ENCODE measurements around the gene ZNF516.
A peak's percentile ranks its signal among the peaks of the same experiment; 100 is the strongest.

ZNF516 gene

DNA sequence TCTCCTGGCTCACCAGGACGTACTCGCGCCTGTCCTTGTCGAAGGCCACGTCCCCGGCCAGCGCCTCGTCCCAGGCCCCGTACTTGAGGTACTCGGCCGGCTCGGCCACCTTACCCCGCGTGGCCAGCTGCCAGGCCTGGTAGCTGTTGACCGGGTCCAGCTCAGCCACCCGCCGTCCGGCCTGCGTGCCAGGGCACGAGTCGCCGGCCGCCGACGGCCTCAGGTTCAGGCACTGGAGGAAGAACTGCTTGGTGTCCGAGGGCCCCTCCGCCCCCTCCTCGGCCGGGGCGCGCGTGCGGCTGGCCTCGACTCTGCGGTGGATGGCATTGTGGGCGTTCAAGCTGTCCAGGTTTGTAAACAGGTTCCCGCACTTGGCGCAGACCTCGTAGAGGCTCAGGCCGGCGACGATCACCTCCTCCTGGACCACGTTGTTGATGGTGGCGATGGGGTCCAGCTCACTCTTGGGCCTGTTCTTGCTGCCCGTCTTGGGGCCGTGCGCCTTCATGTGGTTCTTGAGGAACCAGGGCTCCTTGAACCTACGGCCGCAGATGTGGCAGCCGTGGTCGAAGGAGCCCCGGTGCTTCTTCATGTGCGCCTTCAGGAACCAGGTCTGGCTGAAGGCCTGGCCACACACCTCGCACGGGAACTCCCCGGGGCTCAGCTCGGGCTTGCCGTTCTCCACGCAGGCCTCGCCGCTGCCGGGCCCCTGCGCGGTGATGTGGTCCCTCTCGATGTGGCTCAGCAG, 53.2 kb downstream of the ZNF516 start:
- peak; percentile 43 for DNase-seq (ENCODE audit: low spot score)

DNA sequence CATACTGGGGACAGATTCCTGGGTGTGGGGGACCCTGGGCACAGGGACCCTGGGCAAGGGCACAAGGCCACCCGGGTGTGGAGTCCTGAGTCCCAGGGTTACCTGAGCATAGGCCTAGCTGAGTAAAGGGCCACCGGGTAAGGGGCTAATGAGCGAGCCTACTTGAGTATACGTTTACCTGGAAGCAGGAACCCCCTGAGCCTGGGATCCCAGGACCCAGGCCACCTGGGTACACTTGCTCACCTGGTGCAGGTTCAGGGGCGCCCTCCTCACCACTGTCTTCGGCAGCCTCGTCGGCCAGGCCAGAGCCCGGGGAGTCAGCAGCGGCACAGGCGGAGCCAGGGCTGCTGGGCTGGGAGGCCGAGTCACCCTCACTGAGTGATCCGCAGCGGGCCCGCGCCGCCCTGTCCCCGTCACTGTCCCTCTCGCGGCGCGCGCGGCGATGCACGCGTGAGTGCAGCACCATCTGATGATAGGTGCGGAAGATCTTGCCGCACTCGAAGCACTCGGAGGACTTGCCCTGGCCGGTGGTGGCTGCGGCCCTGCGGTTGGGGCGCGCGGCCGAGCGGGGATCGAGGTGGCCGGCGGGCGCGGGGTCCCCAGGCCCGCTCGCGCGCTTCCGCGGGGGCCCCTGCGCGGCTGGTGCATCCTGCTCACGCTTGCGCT, 53.9 kb downstream of the ZNF516 start:
- peak; percentile 38 for DNase-seq (ENCODE audit: low spot score)

DNA sequence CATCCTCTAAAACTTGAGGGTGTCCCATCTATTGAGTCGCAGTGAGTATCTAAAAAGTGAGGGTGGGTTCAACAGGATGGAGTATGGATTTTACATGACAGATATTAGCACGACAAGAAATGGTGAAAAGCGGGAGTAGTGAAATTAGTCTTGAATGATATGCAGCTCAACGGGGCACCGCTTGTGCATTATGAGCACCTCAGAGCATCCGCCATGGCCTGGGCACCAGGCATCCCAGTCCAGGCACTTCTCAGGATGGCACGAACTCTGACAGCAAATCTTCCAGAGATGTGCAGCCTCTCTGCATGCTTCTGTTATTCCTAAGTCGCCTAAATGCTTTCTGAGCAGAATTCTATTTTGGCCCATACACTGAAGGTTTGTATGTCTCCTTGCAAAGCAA, 57.1 kb downstream of the ZNF516 start:
- DNase-seq (ENCODE audit: low spot score) = no peak

DNA sequence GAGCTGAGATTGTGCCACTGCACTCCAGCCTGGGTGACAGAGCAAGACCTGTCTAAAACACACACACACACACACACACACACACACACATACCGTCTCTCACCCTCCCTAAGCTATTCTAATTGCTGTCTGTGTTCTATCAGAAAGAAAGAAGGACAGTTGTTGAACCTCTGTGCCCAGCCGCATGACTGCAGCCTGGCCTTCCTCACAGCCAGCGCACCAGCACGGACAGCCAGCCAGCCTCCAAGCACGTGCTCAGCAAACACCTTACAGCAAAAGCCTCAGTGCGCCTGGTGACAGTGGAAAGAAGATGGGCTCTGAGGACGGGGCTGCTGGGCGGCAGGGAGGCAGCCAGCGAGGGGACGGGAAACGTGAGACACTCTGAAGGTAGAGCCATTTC, 58.0 kb downstream of the ZNF516 start:
- DNase-seq (ENCODE audit: low spot score) = peak; percentile 39

DNA sequence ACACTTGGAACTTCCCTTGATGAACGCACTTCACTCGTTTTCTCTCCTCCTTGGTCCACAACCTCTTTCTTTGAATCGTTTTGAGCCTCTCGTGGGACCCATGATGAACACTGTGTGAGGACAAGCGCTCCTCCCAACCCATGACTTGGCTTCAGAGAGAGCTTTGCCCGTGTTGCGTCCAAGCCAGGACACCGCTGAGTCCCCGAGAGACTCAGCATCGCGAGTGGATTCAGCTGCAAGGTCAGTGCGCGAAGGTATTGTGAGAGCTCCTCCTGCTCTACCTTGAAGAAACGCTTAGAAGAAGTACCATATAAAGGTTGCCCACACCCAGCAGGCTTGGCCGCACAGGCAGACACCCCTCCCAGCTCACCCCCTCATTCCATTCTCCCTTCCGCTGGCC, 58.7 kb downstream of the ZNF516 start:
- DNase-seq (ENCODE audit: low spot score) = no peak

DNA sequence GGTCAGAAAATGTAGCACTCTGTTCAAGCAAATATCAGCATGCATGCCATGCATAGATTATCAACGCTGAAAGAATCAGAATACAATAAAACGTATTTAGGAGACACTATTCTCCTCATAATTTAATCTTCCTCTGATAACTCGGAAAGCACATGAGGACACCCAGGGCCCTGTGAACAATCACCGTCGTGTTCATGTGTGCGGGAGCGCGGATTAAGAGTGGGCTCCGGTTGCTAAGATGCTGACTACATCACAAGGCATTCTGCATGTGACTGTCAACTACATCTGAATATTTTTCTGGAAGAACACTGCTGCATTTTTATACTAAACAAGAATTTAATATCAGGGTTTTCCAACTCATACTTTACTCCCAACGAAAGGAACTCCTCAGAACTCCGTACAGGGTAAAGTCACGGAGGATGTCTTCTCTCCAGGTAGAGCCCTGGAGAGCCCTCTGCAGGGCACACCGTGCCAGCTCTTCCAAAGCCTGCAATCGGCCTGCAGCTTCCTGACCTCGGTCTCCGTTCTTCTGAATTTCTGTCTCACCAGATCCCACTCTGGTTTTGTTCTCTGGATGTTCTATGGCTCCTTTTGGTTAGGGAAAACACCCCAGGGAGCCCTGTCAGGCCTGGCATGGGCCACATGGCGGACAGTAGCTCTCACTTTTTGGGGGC, 59.6 kb downstream of the ZNF516 start:
- peak; percentile 57 for DNase-seq (ENCODE audit: low spot score)

DNA sequence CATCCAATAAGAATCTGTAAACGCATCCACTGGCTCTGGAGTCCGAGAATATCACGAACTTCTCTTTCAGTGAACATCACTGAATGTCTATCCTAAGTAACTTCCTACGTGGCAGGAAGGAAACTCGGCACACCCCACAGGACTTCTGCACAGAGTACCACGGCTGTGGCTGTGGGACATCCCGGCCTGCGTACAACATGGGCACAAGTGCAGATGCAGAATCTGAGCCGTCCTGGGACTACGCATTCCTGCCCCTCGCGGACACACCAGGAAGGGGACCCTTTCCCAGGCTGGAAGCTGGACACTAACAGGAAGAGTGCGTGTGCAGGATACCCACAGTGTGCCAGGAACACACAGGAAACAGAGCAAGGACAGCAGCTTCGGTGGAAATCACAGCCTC, 60.6 kb downstream of the ZNF516 start:
- no peak for DNase-seq (ENCODE audit: low spot score)

DNA sequence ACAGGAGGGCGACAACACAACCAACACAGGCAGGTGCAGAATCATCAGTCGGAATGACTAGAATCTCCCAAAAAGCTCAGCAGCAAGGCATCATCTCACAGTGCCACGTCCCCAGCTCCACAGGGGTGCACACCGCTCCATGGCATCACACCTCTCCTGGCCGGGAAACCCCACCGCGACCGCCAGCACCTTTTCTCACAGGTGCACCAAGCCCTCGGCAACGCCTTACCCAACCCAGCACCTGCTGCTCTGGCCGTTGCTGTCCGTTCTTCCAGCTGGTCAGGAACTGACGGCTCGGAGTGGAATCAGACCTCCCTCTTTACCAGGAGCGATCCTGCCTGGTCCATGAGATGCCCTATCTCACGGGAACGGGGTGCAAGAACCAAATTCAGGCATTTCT, 61.3 kb downstream of the ZNF516 start:
- no peak for DNase-seq (ENCODE audit: low spot score)

DNA sequence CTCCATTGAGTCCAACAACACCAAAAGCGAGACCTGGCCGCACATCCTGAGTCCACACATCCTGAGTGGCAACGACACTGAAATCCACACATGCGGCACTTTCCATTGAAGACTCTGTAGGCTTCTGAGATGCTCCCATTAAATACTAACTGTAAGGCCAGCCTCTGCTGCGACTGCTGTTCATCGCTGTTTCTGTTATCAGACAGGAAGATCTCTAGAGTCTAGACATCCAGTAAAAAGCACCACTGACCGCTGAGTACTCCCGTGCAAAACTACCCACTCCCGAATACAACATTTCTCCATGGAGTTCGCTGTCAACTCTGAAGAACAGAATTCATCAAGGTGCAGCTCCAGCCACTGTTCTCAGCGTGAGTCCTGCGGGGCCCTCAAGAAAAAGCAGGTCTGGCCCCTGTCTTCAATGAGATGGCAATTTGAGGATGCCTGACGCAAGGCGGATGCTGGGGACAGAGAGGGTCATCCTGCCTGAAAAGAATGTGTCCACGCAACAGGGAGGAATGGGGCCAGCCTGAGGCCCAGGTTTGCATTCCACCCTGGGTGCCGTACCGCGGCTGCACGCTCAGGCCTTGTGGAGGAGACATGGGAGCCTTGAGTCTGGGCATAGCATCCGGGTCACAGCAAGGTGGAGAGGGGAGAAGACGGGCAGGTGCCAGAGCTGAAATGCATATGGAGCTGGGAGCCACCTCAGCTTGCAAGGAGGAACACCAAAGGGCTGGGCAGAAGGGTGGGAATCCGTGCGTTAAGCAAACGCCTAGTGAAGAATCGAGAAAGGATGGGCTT, 61.9 kb downstream of the ZNF516 start:
- DNase-seq (ENCODE audit: low spot score) = no peak

DNA sequence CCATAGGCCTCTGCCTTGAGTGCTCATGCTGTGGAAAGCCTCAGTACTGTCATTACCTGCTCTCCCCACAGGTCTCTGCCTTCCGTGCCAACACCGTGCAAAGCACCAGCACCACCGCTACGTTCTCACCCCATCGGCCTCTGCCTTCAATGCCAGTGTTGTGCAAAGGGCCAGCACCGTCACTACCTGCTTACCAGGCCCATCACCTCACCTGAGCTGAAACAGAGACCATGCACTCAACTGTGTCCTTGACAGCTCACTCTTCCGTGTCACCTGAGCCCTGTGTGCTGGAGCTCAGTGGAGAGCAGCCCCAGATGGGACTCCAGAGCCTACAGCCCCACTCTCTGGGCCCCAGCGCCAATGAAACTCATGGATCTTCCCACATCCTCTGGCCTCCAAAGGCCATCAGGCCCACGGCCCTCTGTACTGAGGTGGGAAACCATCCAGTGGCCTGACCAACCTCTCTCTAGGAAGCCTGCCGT, 62.7 kb downstream of the ZNF516 start:
- no peak for DNase-seq (ENCODE audit: low spot score)

DNA sequence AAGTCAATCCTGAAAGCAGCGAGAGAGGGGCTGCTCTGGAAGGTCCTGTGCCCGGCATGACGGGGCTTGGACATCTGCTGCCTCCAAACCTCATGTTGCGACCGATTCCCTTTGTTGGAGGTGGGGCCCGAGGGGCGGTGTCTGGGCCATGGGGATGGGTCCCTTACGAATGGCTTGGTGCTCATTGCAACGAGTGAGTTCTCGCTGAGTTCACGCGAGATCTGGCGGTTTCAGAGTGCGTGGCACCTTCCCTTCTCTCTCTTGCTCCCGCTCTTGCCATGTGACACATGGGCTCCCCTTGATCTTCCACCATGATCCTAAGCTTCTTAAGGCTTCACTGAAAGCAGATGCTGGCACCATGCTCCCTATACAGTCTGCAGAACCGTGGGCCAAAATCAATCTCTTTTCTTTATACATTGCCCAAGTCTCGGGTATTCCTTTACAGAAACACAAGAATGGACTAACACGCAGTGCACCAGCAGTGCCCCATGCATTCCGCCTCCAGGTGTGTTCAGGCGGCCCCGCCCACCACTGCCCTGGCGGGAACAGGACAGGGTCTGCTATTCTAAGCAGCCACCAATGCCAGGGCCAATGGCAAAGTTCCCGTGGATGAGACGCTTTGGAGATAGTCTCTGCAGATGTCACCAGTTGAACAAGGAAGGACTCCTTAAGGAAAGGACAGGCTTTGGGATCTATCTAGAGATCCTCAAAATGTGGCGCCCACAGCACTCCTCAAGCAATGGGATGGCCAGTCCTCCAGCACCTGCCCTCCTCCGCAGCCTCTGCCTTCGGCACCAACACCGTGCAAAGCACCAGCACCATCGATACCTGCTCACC, 63.4 kb downstream of the ZNF516 start:
- no peak for DNase-seq (ENCODE audit: low spot score)

DNA sequence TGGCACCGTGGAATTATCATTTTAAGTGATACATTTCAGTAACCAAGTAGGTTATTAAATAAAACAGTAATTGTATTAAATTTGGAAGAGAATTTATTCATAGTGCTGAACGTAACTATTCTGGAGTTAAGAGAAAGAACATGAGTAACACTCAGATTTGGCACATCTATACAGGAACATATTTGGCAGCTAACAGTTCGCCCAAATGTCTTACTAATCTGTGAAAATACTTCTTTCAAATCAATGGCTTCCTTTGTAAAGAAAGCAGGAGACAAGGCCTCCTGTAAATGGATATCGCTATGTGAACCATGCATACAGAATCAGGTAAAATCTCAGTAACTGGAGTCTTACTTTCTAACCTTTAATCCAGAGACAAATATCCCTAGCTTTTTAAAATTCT, 64.4 kb downstream of the ZNF516 start:
- DNase-seq (ENCODE audit: low spot score) = no peak

DNA sequence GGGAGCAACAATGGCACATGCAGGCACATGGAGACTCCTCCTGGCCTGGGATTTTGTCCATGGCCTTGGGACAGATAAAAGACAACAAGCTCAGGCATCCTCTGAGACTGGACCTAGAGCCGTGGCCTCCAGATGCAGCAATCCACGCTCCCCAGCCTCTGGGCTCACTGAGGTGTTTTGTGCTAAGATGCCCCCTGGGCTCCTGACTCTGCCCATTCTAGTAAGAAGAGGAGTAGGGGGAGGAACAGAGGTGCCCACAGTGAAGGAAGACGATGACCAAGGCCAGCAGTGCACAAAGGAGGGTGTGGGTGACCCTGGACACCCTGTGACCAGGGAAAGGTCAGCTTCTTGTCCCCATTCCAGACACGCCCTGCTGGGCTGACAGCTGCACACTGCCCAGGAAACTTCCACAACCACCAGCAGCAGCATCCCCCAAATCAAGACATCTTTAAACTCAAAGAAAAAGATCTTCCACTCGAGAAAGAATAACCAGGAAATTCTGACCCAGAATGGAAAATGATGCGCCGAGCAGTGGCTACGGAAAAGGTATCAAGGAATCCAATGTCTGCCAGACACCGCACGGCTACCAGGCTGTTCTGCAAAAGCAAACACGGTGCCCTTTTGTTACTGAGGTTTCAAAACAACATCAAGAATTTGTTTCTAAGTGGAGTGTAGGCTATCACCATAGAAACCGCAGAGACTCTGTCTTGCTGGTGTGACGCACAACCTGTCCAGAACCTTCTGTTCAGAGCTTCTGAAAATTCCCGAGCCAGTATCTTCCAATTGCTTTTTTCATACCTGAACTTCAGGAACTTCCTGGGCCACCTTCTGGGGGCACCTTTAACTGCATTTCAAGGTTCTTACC, 65.5 kb downstream of the ZNF516 start:
- DNase-seq (ENCODE audit: low spot score) = no peak

DNA sequence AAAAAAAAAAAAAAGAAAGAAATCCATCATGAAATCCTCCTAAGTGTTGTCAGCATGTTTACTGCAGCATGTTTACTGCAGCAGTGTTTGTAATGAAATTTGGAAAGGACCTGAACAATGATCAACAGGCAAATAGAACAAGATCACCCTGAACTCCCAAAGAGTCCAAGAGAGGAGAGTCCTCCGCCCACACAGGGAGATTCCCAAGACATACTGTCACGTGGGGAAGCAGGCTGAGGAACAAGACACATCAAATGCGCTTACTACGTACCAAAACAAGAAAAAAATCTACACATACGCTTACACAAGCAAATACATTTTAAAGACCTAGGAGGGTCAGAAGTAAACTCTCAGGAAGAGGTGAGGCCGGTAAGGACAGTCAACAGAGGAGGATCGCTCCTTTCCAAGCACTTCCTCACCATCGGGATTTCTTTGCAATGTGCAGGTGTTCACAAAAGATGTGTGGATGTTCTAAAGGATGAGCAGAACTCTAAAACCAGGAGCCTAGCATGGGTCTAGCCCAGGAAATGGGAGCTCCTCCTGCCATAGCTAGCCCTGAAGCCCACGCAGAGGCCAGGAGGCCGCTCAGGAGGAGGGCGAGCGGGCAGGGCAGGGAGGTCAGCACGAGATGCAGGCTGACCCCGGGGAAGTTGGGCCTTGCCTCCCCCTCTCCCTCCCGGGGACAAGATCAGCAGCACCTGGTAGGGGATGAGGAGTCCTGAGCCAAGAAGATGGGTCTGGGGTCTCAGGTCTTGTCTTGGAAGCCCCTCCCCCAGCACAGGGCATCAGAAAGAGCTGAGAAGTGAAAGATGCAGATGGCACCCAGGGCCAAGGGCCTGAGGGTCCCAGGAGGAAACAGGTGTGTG, 66.4 kb downstream of the ZNF516 start:
- DNase-seq (ENCODE audit: low spot score) = no peak

DNA sequence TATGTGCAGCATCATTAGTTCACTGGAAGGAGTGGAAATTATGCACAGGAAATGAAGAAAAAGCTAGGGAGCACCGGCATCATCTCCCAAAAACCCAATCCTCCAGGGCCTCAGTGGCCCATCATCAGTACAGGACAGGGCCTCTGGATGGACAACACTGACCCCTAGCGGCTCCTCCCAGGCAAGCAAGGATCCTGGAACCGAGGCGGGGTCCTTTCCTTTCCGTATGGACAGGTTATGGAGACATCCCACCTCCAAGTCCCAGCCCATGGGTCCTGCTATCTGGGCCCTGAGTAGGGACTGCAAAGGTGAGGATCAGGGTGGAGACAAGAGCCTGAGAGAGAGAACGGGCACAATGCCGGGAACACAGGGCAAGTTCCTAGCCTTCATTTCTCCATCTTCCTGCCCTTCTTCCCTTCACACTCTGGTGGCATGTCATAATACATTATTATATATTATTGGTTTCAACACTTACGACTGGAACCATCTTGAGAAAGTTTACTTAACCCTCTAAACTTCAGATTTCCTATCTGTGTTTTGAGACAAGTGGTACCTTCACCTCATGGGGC, 68.2 kb downstream of the ZNF516 start:
- DNase-seq (ENCODE audit: low spot score) = peak; percentile 87

DNA sequence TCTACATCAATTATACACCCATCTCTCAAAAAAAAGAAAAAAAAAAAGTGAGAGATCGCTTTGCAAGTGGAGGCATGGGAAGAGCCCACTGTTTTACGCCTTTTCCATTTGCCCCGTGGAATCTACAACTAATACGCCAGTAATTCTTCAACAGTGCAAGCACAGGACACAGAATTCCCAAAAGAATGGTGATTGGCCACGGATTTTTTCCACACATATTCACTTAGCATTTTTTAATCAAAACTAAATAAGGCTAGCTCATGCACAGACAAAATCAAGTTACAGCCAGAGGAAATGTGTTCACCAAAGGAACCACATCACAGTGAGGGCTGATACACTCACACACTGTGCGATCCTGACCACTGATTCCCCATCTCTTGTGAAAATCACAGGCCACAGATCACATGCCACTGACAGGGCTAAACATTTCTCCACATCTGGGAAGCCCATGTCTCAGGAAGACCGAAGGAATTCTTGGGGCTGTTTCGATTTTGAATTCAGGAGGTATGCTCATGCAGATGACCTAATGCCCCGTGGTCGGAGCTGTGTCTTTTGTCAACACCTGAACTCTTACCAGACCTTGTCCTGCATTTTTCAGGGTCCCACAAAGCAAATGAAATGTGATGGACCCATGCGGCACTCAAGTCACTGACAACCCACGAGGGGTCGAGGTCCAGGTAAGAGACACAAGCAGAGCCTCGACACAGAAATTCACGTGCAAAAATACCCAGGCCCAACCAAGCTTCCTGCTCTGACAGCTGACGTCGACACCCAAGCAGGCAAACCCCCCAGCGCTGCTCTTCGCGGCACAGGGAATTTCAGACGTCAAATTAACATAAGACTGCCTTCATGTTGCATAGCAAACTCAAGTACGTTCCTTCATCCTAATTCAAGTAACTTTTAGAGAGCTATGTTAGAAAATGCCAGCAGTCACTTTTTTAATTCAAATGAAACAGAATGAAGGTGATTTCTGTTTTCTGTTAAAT, 69.6 kb downstream of the ZNF516 start:
- no peak for DNase-seq (ENCODE audit: low spot score)

DNA sequence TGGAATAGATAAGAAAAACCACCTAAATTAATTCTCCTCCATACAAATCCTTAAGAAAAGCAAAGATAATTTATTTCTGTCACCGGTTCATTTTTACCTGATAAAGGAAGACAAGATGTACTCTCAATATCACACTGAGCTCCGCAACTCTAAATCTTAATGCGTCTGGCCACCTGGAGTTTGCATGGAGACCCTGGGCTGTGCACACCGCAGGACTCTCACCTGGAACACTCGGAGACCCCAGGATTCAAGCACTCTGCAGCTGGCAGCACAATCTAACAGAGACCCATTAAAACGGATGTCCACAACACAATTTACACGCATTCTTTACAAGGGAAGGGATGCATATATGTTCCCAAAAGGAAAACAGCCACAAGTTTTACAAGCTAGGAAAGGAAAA, 72.2 kb downstream of the ZNF516 start:
- DNase-seq (ENCODE audit: low spot score) = no peak

DNA sequence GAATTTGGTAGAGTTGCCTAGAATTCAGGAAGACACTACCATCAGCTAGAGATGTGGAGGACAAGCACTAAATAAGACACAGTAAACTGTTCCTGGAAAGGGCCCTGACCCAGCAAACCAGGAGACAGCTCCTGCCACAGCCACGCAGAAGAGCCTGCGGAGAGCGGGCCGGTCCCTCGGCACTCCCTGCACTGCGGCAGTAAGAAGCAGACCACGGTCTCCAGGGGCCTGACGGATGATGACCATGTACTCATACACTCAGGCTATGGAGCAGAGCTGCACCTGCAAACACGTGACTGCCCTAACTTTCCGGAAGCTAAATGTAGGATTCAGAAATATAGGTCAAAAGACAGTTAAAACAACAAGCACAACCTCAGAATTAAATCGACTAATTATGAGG, 72.9 kb downstream of the ZNF516 start:
- DNase-seq (ENCODE audit: low spot score) = no peak

All from D341Med (cell line).